HEK293T (cell line): ENCODE measurements around the gene HNRNPD.

Experiments used
- BHLHE40 ChIP-seq: fragments of 450-650 bp; IDR thresholded peaks from 2 replicates; pipeline ENCODE4 v1.6.1; 2016; ENCODE audit warnings: mild to moderate bottlenecking, moderate library complexity, borderline replicate concordance
- FOXA1 ChIP-seq: fragments of 450-650 bp; IDR thresholded peaks from 2 replicates; pipeline ENCODE4 v1.6.1; 2016; ENCODE audit warnings: mild to moderate bottlenecking
- FOXK2 ChIP-seq: fragments of 450-650 bp; IDR thresholded peaks from 2 replicates; pipeline ENCODE4 v1.6.1; 2016; ENCODE audit warnings: mild to moderate bottlenecking
- HDGF ChIP-seq: fragments of 450-650 bp; IDR thresholded peaks from 2 replicates; pipeline ENCODE4 v1.6.1; 2017; ENCODE audit warnings: antibody characterized with exemption, borderline replicate concordance
- NFRKB ChIP-seq: fragments of 450-650 bp; IDR thresholded peaks from 2 replicates; pipeline ENCODE4 v1.6.1; 2016; ENCODE audit warnings: mild to moderate bottlenecking, moderate library complexity
- SP1 ChIP-seq: fragments of 450-650 bp; IDR thresholded peaks from 2 replicates; pipeline ENCODE4 v1.6.1; 2017
- TARDBP ChIP-seq: fragments of 450-650 bp; IDR thresholded peaks from 2 replicates; pipeline ENCODE4 v1.6.1; 2016
- ZNF384 ChIP-seq: fragments of 450-650 bp; IDR thresholded peaks from 2 replicates; pipeline ENCODE4 v1.6.1; 2016
- TF ChIP-seq, protein P1 (sequence below): fragments of 450-650 bp; IDR thresholded peaks from 2 replicates; pipeline ENCODE4 v1.6.1; 2016

DNA sequence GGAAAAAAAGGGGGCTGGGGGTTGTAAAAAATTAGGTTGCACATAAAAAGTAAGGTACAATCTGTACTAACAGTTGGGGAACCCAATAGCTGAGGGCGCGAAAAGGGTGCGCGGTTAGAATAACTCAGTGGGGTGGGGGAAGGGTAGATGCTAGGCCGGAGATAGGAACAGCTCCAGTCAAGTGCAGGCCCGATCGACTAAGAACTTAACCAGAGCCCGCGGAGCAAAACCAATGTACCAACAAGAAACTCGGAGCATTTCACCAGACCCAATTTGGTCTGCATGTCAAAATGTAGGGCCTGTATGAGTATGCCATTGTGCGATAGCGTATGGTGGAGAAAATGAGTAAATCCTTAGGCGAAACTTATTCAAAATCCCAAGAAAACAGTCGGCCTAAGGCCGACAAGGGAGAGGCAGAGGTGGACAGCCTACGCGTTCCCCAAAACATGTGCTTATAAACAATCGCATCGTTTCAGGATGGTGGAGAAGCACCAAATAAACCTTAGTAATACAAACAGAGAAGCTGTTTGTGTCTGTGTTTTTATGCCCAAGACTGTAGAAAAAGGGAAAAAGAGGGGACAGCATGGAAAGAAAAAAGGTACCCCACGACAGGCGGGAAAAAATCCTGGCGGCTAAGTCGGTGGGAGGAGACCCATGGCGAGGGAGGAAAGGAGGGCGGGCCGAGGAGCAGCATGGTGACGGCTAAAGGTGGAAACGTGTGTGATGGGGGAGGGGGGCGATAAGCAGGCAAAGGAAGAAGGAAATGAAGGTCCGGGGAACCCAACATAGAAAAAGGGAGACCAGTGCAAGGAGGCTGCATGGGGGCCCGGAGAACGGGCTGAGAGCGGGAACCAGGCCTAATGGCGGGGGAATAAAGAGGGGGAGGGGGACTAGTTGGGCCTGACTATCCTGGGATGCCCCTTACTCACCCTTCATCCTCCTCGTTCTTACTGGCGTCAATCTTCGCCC, 990 bp downstream of the HNRNPD start:
- TF ChIP-seq NFRKB (peak; percentile 33; the same call in 1 of the 2 replicates), SP1 (no peak), ZNF384 (no peak), TARDBP (no peak), BHLHE40 (no peak), FOXA1 (no peak), FOXK2 (no peak), HDGF (no peak)
- TF ChIP-seq, protein P1, sequence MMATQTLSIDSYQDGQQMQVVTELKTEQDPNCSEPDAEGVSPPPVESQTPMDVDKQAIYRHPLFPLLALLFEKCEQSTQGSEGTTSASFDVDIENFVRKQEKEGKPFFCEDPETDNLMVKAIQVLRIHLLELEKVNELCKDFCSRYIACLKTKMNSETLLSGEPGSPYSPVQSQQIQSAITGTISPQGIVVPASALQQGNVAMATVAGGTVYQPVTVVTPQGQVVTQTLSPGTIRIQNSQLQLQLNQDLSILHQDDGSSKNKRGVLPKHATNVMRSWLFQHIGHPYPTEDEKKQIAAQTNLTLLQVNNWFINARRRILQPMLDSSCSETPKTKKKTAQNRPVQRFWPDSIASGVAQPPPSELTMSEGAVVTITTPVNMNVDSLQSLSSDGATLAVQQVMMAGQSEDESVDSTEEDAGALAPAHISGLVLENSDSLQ, result no peak
